Measurements from ENCODE around the gene PPT2.

DNA sequence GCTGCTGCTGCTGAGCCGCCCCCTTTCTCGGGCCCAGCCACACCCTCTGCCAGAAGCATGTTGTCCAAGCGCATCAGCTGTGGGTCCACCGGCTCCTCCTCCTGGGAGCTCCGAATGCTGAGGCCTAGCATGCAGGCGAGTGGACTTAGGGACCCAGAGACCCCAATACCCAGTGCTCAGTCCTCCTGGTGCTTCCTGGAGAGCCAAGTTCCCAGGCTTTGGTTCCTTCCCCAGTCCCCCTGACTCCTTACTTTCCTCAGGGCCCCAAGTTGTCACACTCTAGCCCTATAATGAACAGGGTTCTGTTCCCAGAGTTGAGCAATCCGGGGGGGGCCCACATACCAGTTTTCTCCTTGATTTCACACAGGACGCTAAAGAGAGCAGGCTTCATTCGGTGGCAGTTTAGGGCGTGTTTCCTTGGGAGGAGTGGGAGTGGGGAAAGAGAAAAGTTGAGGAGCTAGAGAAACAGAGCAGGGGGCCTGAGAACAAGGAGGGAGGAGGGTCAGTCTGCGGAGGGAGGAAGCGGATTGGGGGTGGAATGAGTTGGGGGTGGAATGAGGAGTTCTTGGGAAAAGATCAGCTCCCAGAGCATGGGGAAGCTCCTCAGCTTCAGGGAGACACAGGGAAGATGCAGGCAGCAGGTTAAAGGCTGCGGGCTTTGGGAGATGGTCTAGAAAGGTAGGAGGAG, 34.6 kb downstream of the PPT2 start:
- TF ChIP-seq POLR2A (IDR thresholded peaks at IDR 0.05; ENCODE audit: low read length): no peak
- TF ChIP-seq, protein P1, sequence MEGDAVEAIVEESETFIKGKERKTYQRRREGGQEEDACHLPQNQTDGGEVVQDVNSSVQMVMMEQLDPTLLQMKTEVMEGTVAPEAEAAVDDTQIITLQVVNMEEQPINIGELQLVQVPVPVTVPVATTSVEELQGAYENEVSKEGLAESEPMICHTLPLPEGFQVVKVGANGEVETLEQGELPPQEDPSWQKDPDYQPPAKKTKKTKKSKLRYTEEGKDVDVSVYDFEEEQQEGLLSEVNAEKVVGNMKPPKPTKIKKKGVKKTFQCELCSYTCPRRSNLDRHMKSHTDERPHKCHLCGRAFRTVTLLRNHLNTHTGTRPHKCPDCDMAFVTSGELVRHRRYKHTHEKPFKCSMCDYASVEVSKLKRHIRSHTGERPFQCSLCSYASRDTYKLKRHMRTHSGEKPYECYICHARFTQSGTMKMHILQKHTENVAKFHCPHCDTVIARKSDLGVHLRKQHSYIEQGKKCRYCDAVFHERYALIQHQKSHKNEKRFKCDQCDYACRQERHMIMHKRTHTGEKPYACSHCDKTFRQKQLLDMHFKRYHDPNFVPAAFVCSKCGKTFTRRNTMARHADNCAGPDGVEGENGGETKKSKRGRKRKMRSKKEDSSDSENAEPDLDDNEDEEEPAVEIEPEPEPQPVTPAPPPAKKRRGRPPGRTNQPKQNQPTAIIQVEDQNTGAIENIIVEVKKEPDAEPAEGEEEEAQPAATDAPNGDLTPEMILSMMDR (IDR thresholded peaks at IDR 0.05): no peak
- no peak for TF ChIP-seq EP300 (IDR thresholded peaks at IDR 0.05)
- no peak for TF ChIP-seq MYC (IDR thresholded peaks at IDR 0.05; ENCODE audit: borderline replicate concordance, low read length)
- TF ChIP-seq CHD2 (IDR thresholded peaks at IDR 0.05; ENCODE audit: low read length, partially characterized antibody): no peak
- no peak for TF ChIP-seq KDM1A (IDR thresholded peaks at IDR 0.05; ENCODE audit: low read depth)
- TF ChIP-seq RAD21 (conservative IDR thresholded peaks at IDR 0.05 in 1 of 2, IDR thresholded peaks at IDR 0.05 in 1 of 2): no peak
- no peak for TF ChIP-seq GATA3 (IDR thresholded peaks at IDR 0.05; ENCODE audit: borderline replicate concordance)
- TF ChIP-seq PHF8 (IDR thresholded peaks at IDR 0.05; ENCODE audit: borderline replicate concordance, low read depth): no peak

All from A549 (cell line).